BLaER1 (cell line): ENCODE data around the gene PTPRD.

ENCODE experiments used
- H3K27ac ChIP-seq: shearing (Covaris generic); formaldehyde crosslinking; 2 replicates; pipeline ENCODE4 v1.8.1; 2022
- H3K27me3 ChIP-seq: shearing (Covaris generic); formaldehyde crosslinking; 2 replicates; pipeline ENCODE4 v1.8.1; 2022
- H3K36me3 ChIP-seq: shearing (Covaris generic); formaldehyde crosslinking; 2 replicates; pipeline ENCODE4 v1.8.1; 2022
- H3K4me1 ChIP-seq: shearing (Covaris generic); formaldehyde crosslinking; 2 replicates; pipeline ENCODE4 v1.8.1; 2022
- H3K4me2 ChIP-seq: shearing (Covaris generic); formaldehyde crosslinking; 2 replicates; pipeline ENCODE4 v1.8.1; 2022
- H3K4me3 ChIP-seq: shearing (Covaris generic); formaldehyde crosslinking; 2 replicates; pipeline ENCODE4 v1.8.1; 2022
- H3K9ac ChIP-seq: shearing (Covaris generic); formaldehyde crosslinking; 2 replicates; pipeline ENCODE4 v1.8.1; 2022
- H3K9me3 ChIP-seq: shearing (Covaris generic); formaldehyde crosslinking; 2 replicates; pipeline ENCODE4 v1.8.1; 2022
- H4K20me1 ChIP-seq: shearing (Covaris generic); formaldehyde crosslinking; 2 replicates; pipeline ENCODE4 v1.8.1; 2022
- Cebpa-rat ChIP-seq: shearing (Covaris generic); IDR thresholded peaks from 2 replicates; pipeline ENCODE4 v1.8.1; 2022

Gene PTPRD

GRCh38 chr9:8616414-8616813 lies 1996.4 kb downstream of the PTPRD start:
- Histone ChIP-seq H3K4me1 (peaks cover 6% of the 10 kb centered on the region; the same call in 1 of the 2 replicates), H3K9ac (no peak overlapping the region), H3K4me2 (no peak overlapping the region)

DNA sequence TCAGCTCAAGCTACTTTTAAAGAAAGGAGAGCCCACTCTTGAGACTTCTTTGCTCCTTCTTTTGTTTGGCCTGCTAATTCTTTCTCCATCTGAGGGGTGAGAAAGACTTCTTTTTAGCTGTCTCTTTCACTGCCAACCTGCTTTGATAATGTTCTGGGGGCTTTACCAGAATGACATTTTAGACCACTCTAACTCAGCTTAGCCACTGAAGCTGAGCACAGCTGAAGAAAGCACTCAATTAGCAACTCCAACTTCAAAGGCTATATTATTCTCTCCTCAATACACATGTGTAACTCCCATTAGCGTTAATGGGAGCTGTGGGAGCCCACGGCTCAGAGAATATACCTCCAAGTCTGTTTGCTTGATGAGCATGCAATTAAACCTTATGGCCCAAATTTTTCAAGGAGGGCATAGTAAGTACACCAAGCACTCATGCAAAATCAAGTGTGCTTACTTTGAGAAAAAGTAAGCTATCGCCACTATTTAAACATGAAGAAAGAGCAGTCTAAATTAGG lies 1997.8 kb downstream of the PTPRD start:
- Histone ChIP-seq H3K36me3 (no peaks in the 10 kb centered on the region), H3K27ac (no peak overlapping the region), H3K27me3 (no peaks in the 10 kb centered on the region), H3K4me2 (no peak overlapping the region), H3K9me3 (no peaks in the 10 kb centered on the region), H3K4me1 (peaks cover 6% of the 10 kb centered on the region; the same call in 1 of the 2 replicates), H3K9ac (no peak overlapping the region), H3K4me3 (no peak overlapping the region), H4K20me1 (no peaks in the 10 kb centered on the region)
- no peak for TF ChIP-seq Cebpa-rat

More at GRCh38 chr9:8616414-8616813, 1996.4 kb downstream of the PTPRD start:
- no peaks in the 10 kb centered on the region for H4K20me1 ChIP-seq
- H3K4me3 ChIP-seq: no peak overlapping the region
- no peaks in the 10 kb centered on the region for H3K27me3 ChIP-seq
- TF ChIP-seq Cebpa-rat: no peak
- no peaks in the 10 kb centered on the region for H3K9me3 ChIP-seq
- H3K27ac ChIP-seq: no peak overlapping the region
- no peaks in the 10 kb centered on the region for H3K36me3 ChIP-seq

- no peak overlapping the region for H3K4me2 ChIP-seq
Measured at GRCh38 chr9:8613346-8613825, 1999.4 kb downstream of the PTPRD start.

GRCh38 chr9:8611153-8611552 lies 2001.6 kb downstream of the PTPRD start:
- Histone ChIP-seq H3K4me3 (no peak overlapping the region), H4K20me1 (no peaks in the 10 kb centered on the region), H3K27ac (no peak overlapping the region), H3K4me2 (no peak overlapping the region), H3K36me3 (no peaks in the 10 kb centered on the region), H3K4me1 (peaks cover 4% of the 10 kb centered on the region; the same call in 1 of the 2 replicates), H3K9me3 (no peaks in the 10 kb centered on the region), H3K9ac (no peak overlapping the region), H3K27me3 (no peaks in the 10 kb centered on the region)
- TF ChIP-seq Cebpa-rat: no peak

More at GRCh38 chr9:8613346-8613825, 1999.4 kb downstream of the PTPRD start:
- no peak overlapping the region for H3K27ac ChIP-seq
- H3K9me3 ChIP-seq: no peaks in the 10 kb centered on the region
- no peak overlapping the region for H3K4me3 ChIP-seq
- TF ChIP-seq Cebpa-rat: no peak
- H3K36me3 ChIP-seq: no peaks in the 10 kb centered on the region
- H4K20me1 ChIP-seq: no peaks in the 10 kb centered on the region
- H3K27me3 ChIP-seq: no peaks in the 10 kb centered on the region
- H3K9ac ChIP-seq: no peak overlapping the region
- H3K4me1 ChIP-seq: peaks cover 6% of the 10 kb centered on the region; the same call in 1 of the 2 replicates

GRCh38 chr9:8610256-8610655 lies 2002.5 kb downstream of the PTPRD start:
- Histone ChIP-seq H4K20me1 (no peaks in the 10 kb centered on the region), H3K4me3 (no peak overlapping the region)

GRCh38 chr9:8605096-8605495 lies 2007.7 kb downstream of the PTPRD start:
- H4K20me1 ChIP-seq: no peaks in the 10 kb centered on the region
- H3K4me2 ChIP-seq: no peak overlapping the region
- no peak overlapping the region for H3K27ac ChIP-seq
- H3K4me3 ChIP-seq: no peak overlapping the region
- no peaks in the 10 kb centered on the region for H3K9me3 ChIP-seq
- H3K27me3 ChIP-seq: no peaks in the 10 kb centered on the region
- H3K4me1 ChIP-seq: peaks cover 6% of the 10 kb centered on the region; the same call in 1 of the 2 replicates
- H3K36me3 ChIP-seq: no peaks in the 10 kb centered on the region
- TF ChIP-seq Cebpa-rat: no peak
- H3K9ac ChIP-seq: no peak overlapping the region

More at GRCh38 chr9:8610256-8610655, 2002.5 kb downstream of the PTPRD start:
- no peak overlapping the region for H3K27ac ChIP-seq
- no peaks in the 10 kb centered on the region for H3K27me3 ChIP-seq
- H3K4me1 ChIP-seq: no peaks in the 10 kb centered on the region
- no peaks in the 10 kb centered on the region for H3K36me3 ChIP-seq
- H3K4me2 ChIP-seq: no peak overlapping the region
- no peak overlapping the region for H3K9ac ChIP-seq
- H3K9me3 ChIP-seq: no peaks in the 10 kb centered on the region
- no peak for TF ChIP-seq Cebpa-rat

GRCh38 chr9:8604201-8604600 lies 2008.6 kb downstream of the PTPRD start:
- TF ChIP-seq Cebpa-rat: no peak
- Histone ChIP-seq H4K20me1 (no peaks in the 10 kb centered on the region), H3K4me3 (no peak overlapping the region), H3K9me3 (no peaks in the 10 kb centered on the region), H3K27ac (no peak overlapping the region), H3K4me2 (no peak overlapping the region), H3K27me3 (no peaks in the 10 kb centered on the region), H3K9ac (no peak overlapping the region), H3K4me1 (peaks cover 6% of the 10 kb centered on the region; the same call in 1 of the 2 replicates), H3K36me3 (no peaks in the 10 kb centered on the region)

- no peak for TF ChIP-seq Cebpa-rat
- Histone ChIP-seq H3K9me3 (no peaks in the 10 kb centered on the region), H3K27me3 (no peaks in the 10 kb centered on the region), H3K36me3 (no peaks in the 10 kb centered on the region), H4K20me1 (no peaks in the 10 kb centered on the region), H3K4me2 (no peak overlapping the region), H3K4me1 (peaks cover 6% of the 10 kb centered on the region; the same call in 1 of the 2 replicates), H3K27ac (no peak overlapping the region), H3K9ac (no peak overlapping the region), H3K4me3 (no peak overlapping the region)
Measured at GRCh38 chr9:8600914-8601680, 2011.7 kb downstream of the PTPRD start.

GRCh38 chr9:8599937-8600336 lies 2012.9 kb downstream of the PTPRD start:
- Histone ChIP-seq H3K27me3 (no peaks in the 10 kb centered on the region), H3K4me3 (no peak overlapping the region), H4K20me1 (no peaks in the 10 kb centered on the region), H3K4me2 (no peak overlapping the region), H3K36me3 (no peaks in the 10 kb centered on the region), H3K9me3 (no peaks in the 10 kb centered on the region), H3K27ac (no peak overlapping the region), H3K4me1 (peaks cover 6% of the 10 kb centered on the region; the same call in 1 of the 2 replicates), H3K9ac (no peak overlapping the region)
- no peak for TF ChIP-seq Cebpa-rat

GRCh38 chr9:8589476-8589875 lies 2023.3 kb downstream of the PTPRD start:
- Histone ChIP-seq H3K36me3 (no peaks in the 10 kb centered on the region), H3K4me2 (no peak overlapping the region), H3K27me3 (no peaks in the 10 kb centered on the region)

More at GRCh38 chr9:8589476-8589875, 2023.3 kb downstream of the PTPRD start:
- no peaks in the 10 kb centered on the region for H4K20me1 ChIP-seq
- no peaks in the 10 kb centered on the region for H3K9me3 ChIP-seq
- no peak overlapping the region for H3K27ac ChIP-seq
- TF ChIP-seq Cebpa-rat: no peak
- no peak overlapping the region for H3K9ac ChIP-seq
- H3K4me1 ChIP-seq: no peaks in the 10 kb centered on the region
- no peak overlapping the region for H3K4me3 ChIP-seq
